Ovary (tissue), 9 donors: Measurements from ENCODE around the gene GTF2A1. TPM values are rescaled to one million over a fixed set of nuclear protein-coding genes. Genes with fewer than 3 reads are reported as not detected.
"Not testable (repeated sequence)": the region's sequence is repeated elsewhere in the genome, so short reads cannot be mapped to it uniquely, and the experiment has no call there.

Source experiments
- DNase-seq, 5 donors: peaks; one replicate each; pipeline ENCODE4 v3.0.0-alpha.2; 2019 to 2020
- H3K27ac ChIP-seq, 2 donors: fragments of 200-600 bp; one replicate each; pipeline versions ENCODE4 v1.5.1 to v1.8.0; 2019 to 2022
- H3K27me3 ChIP-seq: fragments of 200-600 bp; one replicate; pipeline ENCODE4 v1.8.0; 2022
- H3K36me3 ChIP-seq: fragments of 200-600 bp; sonication (generic); one replicate; pipeline ENCODE4 v1.5.1; 2019
- H3K4me1 ChIP-seq: one replicate; pipeline ENCODE4 v1.8.1; 2013; ENCODE audit warnings: mild to moderate bottlenecking, moderate library complexity; ENCODE audit not compliant: insufficient read depth
- H3K4me3 ChIP-seq: fragments of 200-600 bp; sonication (generic); one replicate; pipeline ENCODE4 v1.5.1; 2017
- H3K9me3 ChIP-seq, 2 donors: fragments of 200-600 bp in 1 of 2; sonication (generic) in 1 of 2; one replicate each; pipeline versions ENCODE4 v1.5.1 to v1.8.1; 2013 to 2019; ENCODE audit warnings: mild to moderate bottlenecking in 1 of 2, moderate library complexity in 1 of 2
- CTCF ChIP-seq, 3 donors: fragments of 450-650 bp in 2 of 3; fragments of 200-600 bp in 1 of 3; IDR thresholded peaks; one replicate each; pipeline versions ENCODE4 v1.5.1 to v1.8.0; 2016 to 2022; ENCODE audit warnings: antibody characterized with exemption in 3 of 3, mild to moderate bottlenecking in 1 of 3
- EP300 ChIP-seq: sonication (generic); formaldehyde crosslinking; IDR thresholded peaks from one replicate; pipeline ENCODE4 v1.6.1; 2017; ENCODE audit warnings: antibody characterized with exemption
- POLR2A ChIP-seq: fragments of 450-650 bp; IDR thresholded peaks from one replicate; pipeline ENCODE4 v1.6.1; 2017; ENCODE audit warnings: antibody characterized with exemption, mild to moderate bottlenecking, moderate library complexity
- WGBS, 3 donors: extraction: QIAGEN DNeasy Blood & Tissue Kit in 1 of 3; methylation state at CpG; one replicate each; pipeline versions ENCODE4 v1.1.5 to v1.1.7; 2013 to 2017; 5-methylcytosine and 5-hydroxymethylcytosine counted together
- intact Hi-C, 4 donors: fragments of 100-400 bp; cut with DNase I; formaldehyde crosslinking; loops; one replicate each; pipeline versions ENCODE4 v1.11.0 to v1.15.1; 2022 to 2023
- polyA plus RNA-seq, 2 donors: library from polyadenylated mRNA; stranded (reverse); fragments of 200-250 nt in 1 of 2; fragments of 350-450 nt in 1 of 2; fragmentation: Illumina TruSeq in 1 of 2; extraction: RNeasy Lipid Tissue Mini Kit (QIAGEN cat#74804) in 1 of 2; gene quantifications; one replicate each; pipeline ENCODE4 v1.2.3, GENCODE V29; 2013 to 2014
- total RNA-seq, 7 donors: library from RNA; depleted of rRNA in 2 of 7; stranded (reverse); fragments of >200 nt in 2 of 7; fragmentation: NEBNext Ultra II Directional in 3 of 7; extraction: Animal tissue kit (Norgen Biotek cat#: 25700) in 3 of 7; gene quantifications; one replicate each; pipeline versions ENCODE4 v1.1.0 to v1.2.4, GENCODE V29; 2016 to 2023
- donor health status: DM: no; HTN: no; CAD: no; lungs with moderate emphysema.
- donor health status: DM: no; HTN: no; CAD: no.
- donor health status: Bipolar disorder and iron deficiency.
- donor health status: DM: yes; HTN: yes; CAD: no.
- donor health status: DM: no; HTN: no; CAD: no.
- donor health status: DM: yes; HTN: yes; CAD: no.

The GTF2A1 gene
- total and polyA plus RNA-seq, 9 donors, result 10.1 to 38.4 (median 27.8) TPM

GRCh38 chr14:81231540-81231939, 10.8 kb upstream of the GTF2A1 start:
- no peak for TF ChIP-seq CTCF (IDR thresholded peaks at IDR 0.05)
- TF ChIP-seq EP300, result no peak
- no peak for TF ChIP-seq POLR2A
- DNase-seq, result no peak

GRCh38 chr14:81224222-81224621, 3.5 kb upstream of the GTF2A1 start:
- WGBS, 3 donors, result 94 to 95% (median 94%) methylated on average over 1 of the region's 1 CpG
- intact Hi-C loops, result no loop called here
- H3K27me3 ChIP-seq, result no peaks in the 10 kb centered on the region

More at GRCh38 chr14:81231540-81231939, 10.8 kb upstream of the GTF2A1 start:
- no peak overlapping the region for H3K4me3 ChIP-seq
- intact Hi-C loops, result no loop called here
- H3K27ac ChIP-seq, result no peak overlapping the region
- no peaks in the 10 kb centered on the region for H3K27me3 ChIP-seq
- 92 to 97% (median 94%) methylated on average over 1 of the region's 1 CpG for WGBS, 3 donors
- no peaks in the 10 kb centered on the region for H3K36me3 ChIP-seq
- H3K4me1 ChIP-seq, result no peaks in the 10 kb centered on the region
- no peaks in the 10 kb centered on the region for H3K9me3 ChIP-seq

GRCh38 chr14:81223788-81224187, 3.0 kb upstream of the GTF2A1 start:
- H3K9me3 ChIP-seq, H3K4me1 ChIP-seq, intact Hi-C loops, H3K4me3 ChIP-seq, H3K36me3 ChIP-seq, DNase-seq, H3K27me3 ChIP-seq: not testable (repeated sequence)
- peak overlapping the region in 1 of 2 donors; percentile 94 for H3K27ac ChIP-seq
- WGBS, 3 donors, result 85 to 93% (median 85%) methylated on average over 7 of the region's 7 CpGs

More at GRCh38 chr14:81224222-81224621, 3.5 kb upstream of the GTF2A1 start:
- Histone ChIP-seq H3K4me1 (peaks cover 7% of the 10 kb centered on the region), H3K4me3 (no peak overlapping the region), H3K9me3 (no peaks in the 10 kb centered on the region), H3K27ac (no peak overlapping the region), H3K36me3 (no peaks in the 10 kb centered on the region)
- TF ChIP-seq EP300, result no peak
- TF ChIP-seq POLR2A, result no peak
- no peak for TF ChIP-seq CTCF (IDR thresholded peaks at IDR 0.05)
- no peak for DNase-seq

GRCh38 chr14:81222691-81223090, 1.9 kb upstream of the GTF2A1 start:
- Histone ChIP-seq H3K27ac (peak overlapping the region in 1 of 2 donors; percentile 94), H3K27me3 (no peaks in the 10 kb centered on the region), H3K36me3 (no peaks in the 10 kb centered on the region), H3K9me3 (no peaks in the 10 kb centered on the region), H3K4me1 (peaks cover 7% of the 10 kb centered on the region), H3K4me3 (no peak overlapping the region)
- no peak for DNase-seq
- no peak for TF ChIP-seq EP300
- TF ChIP-seq POLR2A, result no peak
- no peak for TF ChIP-seq CTCF (IDR thresholded peaks at IDR 0.05)
- WGBS, 3 donors, result 57 to 64% (median 64%) methylated on average over 2 of the region's 2 CpGs
- intact Hi-C loops, result no loop called here

GRCh38 chr14:81222126-81222525, 1.4 kb upstream of the GTF2A1 start:
- intact Hi-C loops, result no loop called here
- Histone ChIP-seq H3K9me3 (no peaks in the 10 kb centered on the region), H3K4me1 (peaks cover 10% of the 10 kb centered on the region), H3K27me3 (no peaks in the 10 kb centered on the region), H3K27ac (peak overlapping the region in 1 of 2 donors; percentile 94), H3K36me3 (no peaks in the 10 kb centered on the region), H3K4me3 (no peak overlapping the region)
- DNase-seq, result no peak
- no peak for TF ChIP-seq POLR2A
- no peak for TF ChIP-seq EP300
- TF ChIP-seq CTCF (IDR thresholded peaks at IDR 0.05), result no peak
- 60 to 73% (median 65%) methylated on average over 5 of the region's 5 CpGs for WGBS, 3 donors
